HEK293T (cell line): ENCODE measurements around the gene KRTAP10-9.

Source experiments
- ELF4 ChIP-seq: fragments of 450-650 bp; IDR thresholded peaks from 2 replicates; pipeline ENCODE4 v1.6.1; 2017; ENCODE audit warnings: antibody characterized with exemption
- FOXA1 ChIP-seq: fragments of 450-650 bp; IDR thresholded peaks from 2 replicates; pipeline ENCODE4 v1.6.1; 2016; ENCODE audit warnings: mild to moderate bottlenecking
- FOXK2 ChIP-seq: fragments of 450-650 bp; IDR thresholded peaks from 2 replicates; pipeline ENCODE4 v1.6.1; 2016; ENCODE audit warnings: mild to moderate bottlenecking
- HDGF ChIP-seq: fragments of 450-650 bp; IDR thresholded peaks from 2 replicates; pipeline ENCODE4 v1.6.1; 2017; ENCODE audit warnings: antibody characterized with exemption, borderline replicate concordance
- L3MBTL2 ChIP-seq: fragments of 450-650 bp; conservative IDR thresholded peaks from 2 replicates; pipeline ENCODE4 v1.6.1; 2016; ENCODE audit warnings: mild to moderate bottlenecking
- SUZ12 ChIP-seq: fragments of 450-650 bp; IDR thresholded peaks from 2 replicates; pipeline ENCODE4 v1.6.1; 2016; ENCODE audit warnings: mild to moderate bottlenecking
- TF ChIP-seq, protein P1 (sequence below): fragments of 450-650 bp; IDR thresholded peaks from 2 replicates; pipeline ENCODE4 v1.6.1; 2016

DNA sequence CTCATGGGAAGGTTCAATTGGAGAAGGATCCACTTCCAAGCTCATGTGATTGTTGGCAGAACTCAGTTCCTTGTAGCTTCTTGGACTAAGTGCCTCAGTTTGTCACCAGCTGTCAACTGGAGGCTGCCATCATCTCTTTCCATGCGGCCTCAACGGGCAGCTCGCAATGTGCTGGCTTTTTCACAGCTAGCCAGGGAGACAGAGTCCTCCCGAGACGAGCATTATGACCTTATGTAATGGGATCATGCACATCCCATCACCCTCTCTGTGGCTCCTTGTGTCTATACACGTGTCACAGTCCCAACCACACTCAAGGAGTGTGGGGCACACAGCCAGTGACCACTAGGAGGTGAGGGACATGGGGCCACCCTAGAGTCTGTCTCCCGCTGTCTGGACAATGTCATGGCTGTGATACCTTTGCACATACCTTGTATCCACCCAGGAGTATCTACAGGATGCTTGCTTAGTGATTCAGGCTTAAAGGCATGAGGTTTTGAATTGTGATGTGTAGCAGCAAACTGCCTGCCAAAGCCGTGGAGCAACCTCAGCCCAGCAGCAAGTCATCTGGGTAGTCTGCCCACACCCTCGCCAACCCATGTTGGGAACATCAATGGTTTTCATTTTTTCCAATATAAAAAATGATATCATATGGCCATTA, 30.7 kb upstream of the KRTAP10-9 start:
- TF ChIP-seq SUZ12, result no peak
- no peak for TF ChIP-seq L3MBTL2
- TF ChIP-seq FOXK2, result no peak
- no peak for TF ChIP-seq ELF4
- no peak for TF ChIP-seq FOXA1
- TF ChIP-seq, protein P1, sequence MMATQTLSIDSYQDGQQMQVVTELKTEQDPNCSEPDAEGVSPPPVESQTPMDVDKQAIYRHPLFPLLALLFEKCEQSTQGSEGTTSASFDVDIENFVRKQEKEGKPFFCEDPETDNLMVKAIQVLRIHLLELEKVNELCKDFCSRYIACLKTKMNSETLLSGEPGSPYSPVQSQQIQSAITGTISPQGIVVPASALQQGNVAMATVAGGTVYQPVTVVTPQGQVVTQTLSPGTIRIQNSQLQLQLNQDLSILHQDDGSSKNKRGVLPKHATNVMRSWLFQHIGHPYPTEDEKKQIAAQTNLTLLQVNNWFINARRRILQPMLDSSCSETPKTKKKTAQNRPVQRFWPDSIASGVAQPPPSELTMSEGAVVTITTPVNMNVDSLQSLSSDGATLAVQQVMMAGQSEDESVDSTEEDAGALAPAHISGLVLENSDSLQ, result no peak
- no peak for TF ChIP-seq HDGF
